IMR-90 (cell line): Measurements from ENCODE around the gene TUFM. TPM values are rescaled to one million over a fixed set of nuclear protein-coding genes. Genes with fewer than 3 reads are reported as not detected.

Experiments used
- ATAC-seq: fragments of 200-7000 bp; cut with Tn5 transposase; 2 replicates; pipeline ENCODE4 v1.9.1; 2020; ENCODE audit warnings: low read depth, mild to moderate bottlenecking, moderate library complexity
- BruUV-seq: library from RNA; stranded (reverse); fragments of 400-500 nt; replicated peaks from 2 replicates; lab custom pipeline; 2021; lab: Mats Ljungman, UMichigan
- CTCF ChIA-PET: fragments of 300-600 bp; formaldehyde crosslinking; extraction: SDS; loops from one replicate; lab custom pipeline; 2021; ENCODE audit warnings: antibody characterized with exemption; lab: Yijun Ruan, JAX
- POLR2A ChIA-PET: fragments of 300-600 bp; sonication (Branson Sonifier 250); formaldehyde crosslinking; loops from one replicate; lab custom pipeline; 2022; ENCODE audit warnings: antibody characterized with exemption; ENCODE audit not compliant: unreplicated experiment; lab: Charles Lee
- DNase-seq: peaks from one replicate; pipeline ENCODE4 v3.0.0; 2013
- H2AFZ ChIP-seq: replicated peaks from 2 replicates; pipeline ENCODE3; 2013; ENCODE audit warnings: low read length, mild to moderate bottlenecking; ENCODE audit not compliant: poor library complexity
- H2AK5ac ChIP-seq: 2 replicates; pipeline ENCODE4 v1.6.1; 2013; ENCODE audit warnings: low read depth, low read length, inconsistent platforms
- H2AK9ac ChIP-seq: replicated peaks from 2 replicates; pipeline ENCODE3; 2013; ENCODE audit warnings: mild to moderate bottlenecking, low read depth, low read length, moderate library complexity; ENCODE audit not compliant: poor library complexity
- H2BK120ac ChIP-seq: 2 replicates; pipeline ENCODE4 v1.6.1; 2013; ENCODE audit warnings: low read depth, low read length, inconsistent platforms
- H2BK15ac ChIP-seq: 3 replicates; pipeline ENCODE4 v1.6.1; 2013; ENCODE audit warnings: low read depth, low read length, inconsistent platforms
- H2BK20ac ChIP-seq: 2 replicates; pipeline ENCODE4 v1.6.1; 2013; ENCODE audit warnings: low read depth, mild to moderate bottlenecking, inconsistent platforms, low read length, moderate library complexity
- H2BK5ac ChIP-seq: 2 replicates; pipeline ENCODE4 v1.6.1; 2013; ENCODE audit warnings: mild to moderate bottlenecking, low read depth, low read length, inconsistent platforms; ENCODE audit not compliant: poor library complexity, severe bottlenecking
- H3K14ac ChIP-seq: replicated peaks from 2 replicates; pipeline ENCODE4 v1.6.1; 2013; ENCODE audit warnings: low read depth, low read length, inconsistent platforms
- H3K18ac ChIP-seq: 2 replicates; pipeline ENCODE4 v1.6.1; 2013; ENCODE audit warnings: low read depth, low read length, control low read depth
- H3K23ac ChIP-seq: 2 replicates; pipeline ENCODE4 v1.6.1; 2013; ENCODE audit warnings: low read depth, low read length, inconsistent platforms
- H3K27ac ChIP-seq: 2 replicates; pipeline ENCODE4 v1.5.1; 2013; ENCODE audit warnings: mild to moderate bottlenecking, control low read depth, low read length; ENCODE audit not compliant: insufficient read depth
- H3K27me3 ChIP-seq: 2 replicates; pipeline ENCODE4 v1.6.1; 2013; ENCODE audit warnings: low read length; ENCODE audit not compliant: control insufficient read depth, insufficient read depth
- H3K36me3 ChIP-seq: 2 replicates; pipeline ENCODE4 v1.6.1; 2013; ENCODE audit warnings: low read length, mixed read lengths; ENCODE audit not compliant: control insufficient read depth, insufficient read depth
- H3K4ac ChIP-seq: 2 replicates; pipeline ENCODE4 v1.6.1; 2013; ENCODE audit warnings: low read depth, low read length, inconsistent platforms
- H3K4me1 ChIP-seq: 2 replicates; pipeline ENCODE4 v1.6.1; 2013; ENCODE audit warnings: low read length, mixed read lengths; ENCODE audit not compliant: control insufficient read depth, insufficient read depth
- H3K4me2 ChIP-seq: 2 replicates; pipeline ENCODE4 v1.6.1; 2013; ENCODE audit warnings: low read depth, mild to moderate bottlenecking, control low read depth, low read length, moderate library complexity
- H3K4me3 ChIP-seq: 2 replicates; pipeline ENCODE4 v1.5.1; 2013; ENCODE audit warnings: low read depth, mild to moderate bottlenecking, control low read depth, low read length, moderate library complexity; ENCODE audit not compliant: insufficient read depth
- H3K56ac ChIP-seq: 2 replicates; pipeline ENCODE4 v1.6.1; 2013; ENCODE audit warnings: low read length, inconsistent platforms; ENCODE audit not compliant: insufficient read depth; ENCODE audit errors: extremely low read depth
- H3K79me1 ChIP-seq, 2 experiments: 2 replicates each; pipeline ENCODE4 v1.6.1; 2013; ENCODE audit warnings: low read length in 2 of 2, inconsistent platforms in 1 of 2, low read depth in 1 of 2
- H3K9ac ChIP-seq: 2 replicates; pipeline ENCODE4 v1.6.1; 2013; ENCODE audit warnings: low read depth, low read length, control low read depth
- H3K9me1 ChIP-seq: 2 replicates; pipeline ENCODE4 v1.6.1; 2013; ENCODE audit warnings: low read length, inconsistent platforms; ENCODE audit not compliant: insufficient read depth
- H3K9me3 ChIP-seq: 2 replicates; pipeline ENCODE4 v1.6.1; 2013; ENCODE audit warnings: low read length; ENCODE audit not compliant: control insufficient read depth, insufficient read depth
- H4K20me1 ChIP-seq: 2 replicates; pipeline ENCODE4 v1.6.1; 2013; ENCODE audit warnings: low read length, inconsistent platforms; ENCODE audit not compliant: insufficient read depth
- H4K5ac ChIP-seq: 2 replicates; pipeline ENCODE4 v1.6.1; 2013; ENCODE audit warnings: mild to moderate bottlenecking, low read depth, low read length, control low read depth
- H4K8ac ChIP-seq, 2 experiments: 2 replicates each; pipeline ENCODE4 v1.6.1; 2013; ENCODE audit warnings: low read depth in 2 of 2, low read length in 2 of 2, control low read depth in 1 of 2, inconsistent platforms in 1 of 2
- H4K91ac ChIP-seq: 2 replicates; pipeline ENCODE4 v1.6.1; 2013; ENCODE audit warnings: low read depth, low read length, inconsistent platforms; ENCODE audit not compliant: insufficient read depth
- BHLHE40 ChIP-seq: fragments of 150-350 bp; IDR thresholded peaks from 2 replicates; pipeline ENCODE4 v1.6.1; 2016; ENCODE audit warnings: mild to moderate bottlenecking, low read depth, low read length
- CHD1 ChIP-seq: IDR thresholded peaks from 2 replicates; pipeline ENCODE4 v1.6.1; 2012; ENCODE audit warnings: low read depth, low read length, improper control_type of control experiment
- FOS ChIP-seq: fragments of 150-350 bp; IDR thresholded peaks from 2 replicates; pipeline ENCODE4 v1.6.1; 2016; ENCODE audit warnings: low read depth, low read length
- MAFK ChIP-seq: IDR thresholded peaks from 2 replicates; pipeline ENCODE4 v1.6.1; 2012; ENCODE audit warnings: low read depth, low read length, improper control_type of control experiment
- MAZ ChIP-seq: IDR thresholded peaks from 2 replicates; pipeline ENCODE4 v1.6.1; 2012; ENCODE audit warnings: low read depth, mild to moderate bottlenecking, low read length, improper control_type of control experiment, moderate library complexity, borderline replicate concordance
- MXI1 ChIP-seq: IDR thresholded peaks from 2 replicates; pipeline ENCODE4 v1.6.1; 2012; ENCODE audit warnings: low read depth, mild to moderate bottlenecking, low read length, moderate library complexity, borderline replicate concordance
- NFE2L2 ChIP-seq: fragments of 150-350 bp; IDR thresholded peaks from 2 replicates; pipeline ENCODE4 v1.6.1; 2016; ENCODE audit warnings: low read depth, mild to moderate bottlenecking, low read length
- RFX5 ChIP-seq: IDR thresholded peaks from 2 replicates; pipeline ENCODE4 v1.8.0; 2012; ENCODE audit warnings: low read depth, mild to moderate bottlenecking, low read length, moderate library complexity
- SMC3 ChIP-seq: fragments of 150-350 bp; IDR thresholded peaks from 2 replicates; pipeline ENCODE4 v1.6.1; 2016; ENCODE audit warnings: low read depth, mild to moderate bottlenecking, antibody characterized with exemption, low read length, moderate library complexity
- WGBS, 2 experiments: methylation state at CpG; one replicate each; pipeline versions ENCODE4 v1.1.5 to v1.1.7; 2013; ENCODE audit warnings: missing lambda C conversion rate in 2 of 2; ENCODE audit not compliant: insufficient read length in 1 of 2; ENCODE audit errors: extremely low coverage in 2 of 2; 5-methylcytosine and 5-hydroxymethylcytosine counted together
- dilution Hi-C: fragments of 300-500 bp; cut with HindIII; formaldehyde crosslinking; loops from one replicate; pipeline ENCODE4 v1.14.3; 2018; ENCODE audit warnings: low sequenced_read_pairs; ENCODE audit not compliant: unreplicated experiment
- in situ Hi-C: fragments of 300-500 bp; cut with MboI; formaldehyde crosslinking; loops from 3 replicates; pipeline ENCODE4 v1.14.3; 2019; ENCODE audit warnings: low sequenced_read_pairs, inconsistent platforms, mixed read lengths
- intact Hi-C: fragments of 100-400 bp; cut with micrococcal nuclease; formaldehyde crosslinking; loops from 2 replicates; pipeline ENCODE4 v1.10.0; 2022
- polyA plus RNA-seq, 3 experiments: library from polyadenylated mRNA; depleted of rRNA; stranded (reverse); fragments of >200 nt; gene quantifications; 2 replicates each; pipeline ENCODE4 v1.2.3, GENCODE V29; 2012; ENCODE audit warnings: low replicate concordance in 1 of 3
- total RNA-seq: library from RNA; depleted of rRNA; stranded (reverse); fragments of >200 nt; gene quantifications from 2 replicates; pipeline ENCODE4 v1.2.3, GENCODE V29; 2012
- TF ChIP-seq, protein P1 (sequence below): fragments of 150-350 bp; IDR thresholded peaks from 2 replicates; pipeline ENCODE4 v1.6.1; 2016; ENCODE audit warnings: low read depth, mild to moderate bottlenecking, low read length, moderate library complexity, borderline replicate concordance
- TF ChIP-seq, protein P2 (sequence below): conservative IDR thresholded peaks from 2 replicates; pipeline ENCODE4 v1.5.1; 2012; ENCODE audit warnings: mild to moderate bottlenecking, low read depth, low read length, improper control_type of control experiment
- TF ChIP-seq, protein P3 (sequence below): fragments of 150-350 bp; IDR thresholded peaks from 2 replicates; pipeline ENCODE4 v1.6.1; 2017; ENCODE audit warnings: mild to moderate bottlenecking, antibody characterized with exemption, low read length, low read depth

Gene TUFM
- total and polyA plus RNA-seq, 2 of the 4 experiments (the other 2 are of a cell fraction), result 80.3 to 126 TPM

DNA sequence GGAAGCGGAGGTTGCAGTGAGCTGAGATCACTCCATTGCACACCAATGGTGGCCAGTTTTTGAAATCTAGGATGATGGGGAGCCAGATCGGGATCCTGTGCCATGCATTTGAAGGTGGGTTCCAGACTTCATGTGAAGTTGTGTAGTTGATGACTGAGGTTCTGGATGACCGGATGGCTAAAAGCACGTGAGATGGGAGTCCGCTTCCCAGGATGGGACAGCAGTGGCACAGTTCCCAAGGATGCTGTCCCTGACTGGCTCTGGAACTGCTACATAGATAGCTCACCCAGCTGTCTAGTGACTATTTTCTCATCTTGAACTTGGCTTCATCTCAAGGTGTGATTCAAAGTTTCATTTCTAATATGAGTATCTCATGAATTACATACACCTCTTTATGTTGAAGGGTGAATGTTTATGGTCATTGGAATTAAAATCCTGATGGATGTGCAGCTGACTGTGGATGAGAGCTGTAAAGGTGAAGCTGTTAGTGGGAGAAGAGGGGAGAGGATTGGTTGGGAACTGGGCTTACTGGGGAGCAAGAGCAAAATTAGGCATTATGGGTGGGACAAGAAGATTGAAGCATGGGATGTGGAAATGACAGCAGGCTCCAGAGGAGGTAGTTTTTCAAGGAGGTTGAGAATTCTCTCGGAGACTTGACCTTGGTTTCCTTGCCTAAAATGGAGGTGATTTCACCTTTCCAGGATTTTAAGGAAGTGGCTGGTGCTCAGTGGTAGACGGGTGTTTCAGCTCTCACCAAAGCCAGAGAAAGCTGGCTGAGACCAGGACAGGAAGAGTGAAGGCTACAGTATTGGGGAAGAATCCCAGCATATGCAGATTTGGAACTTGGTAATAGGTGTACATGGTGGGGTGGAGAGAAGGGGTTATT lies 8.2 kb downstream of the TUFM start:
- intact Hi-C loops, result no loop called here
- no peak for DNase-seq

More for the DNA sequence above, 8.2 kb downstream of the TUFM start:
- Histone ChIP-seq H3K18ac (no peak overlapping the region), H2BK20ac (no peak overlapping the region), H3K9me3 (no peaks in the 10 kb centered on the region), H3K9me1 (no peaks in the 10 kb centered on the region), H3K23ac (no peak overlapping the region), H3K9ac (no peak overlapping the region), H3K79me1 (peaks cover 7 to 21% of the 10 kb centered on the region in 2 experiments), H3K4ac (no peak overlapping the region), H3K56ac (no peak overlapping the region), H3K27ac (no peak overlapping the region), H3K4me2 (no peak overlapping the region), H4K8ac (no peak overlapping the region), H2AK9ac (no peak overlapping the region), H3K27me3 (no peaks in the 10 kb centered on the region), H2BK15ac (no peak overlapping the region), H4K20me1 (peaks cover 26% of the 10 kb centered on the region; the same call in 1 of the 2 replicates), H4K5ac (no peak overlapping the region), H4K91ac (no peak overlapping the region), H3K14ac (no peak overlapping the region), H2BK120ac (no peak overlapping the region), H3K4me1 (no peaks in the 10 kb centered on the region), H2BK5ac (no peak overlapping the region), H2AFZ (no peak overlapping the region), H2AK5ac (no peak overlapping the region), H3K4me3 (no peak overlapping the region), H3K36me3 (peaks cover 66% of the 10 kb centered on the region)
- no peak for TF ChIP-seq SMC3
- TF ChIP-seq MAFK, result no peak
- no peak for TF ChIP-seq BHLHE40
- TF ChIP-seq MAZ, result no peak
- TF ChIP-seq MXI1, result no peak
- TF ChIP-seq NFE2L2, result no peak
- TF ChIP-seq, protein P1, sequence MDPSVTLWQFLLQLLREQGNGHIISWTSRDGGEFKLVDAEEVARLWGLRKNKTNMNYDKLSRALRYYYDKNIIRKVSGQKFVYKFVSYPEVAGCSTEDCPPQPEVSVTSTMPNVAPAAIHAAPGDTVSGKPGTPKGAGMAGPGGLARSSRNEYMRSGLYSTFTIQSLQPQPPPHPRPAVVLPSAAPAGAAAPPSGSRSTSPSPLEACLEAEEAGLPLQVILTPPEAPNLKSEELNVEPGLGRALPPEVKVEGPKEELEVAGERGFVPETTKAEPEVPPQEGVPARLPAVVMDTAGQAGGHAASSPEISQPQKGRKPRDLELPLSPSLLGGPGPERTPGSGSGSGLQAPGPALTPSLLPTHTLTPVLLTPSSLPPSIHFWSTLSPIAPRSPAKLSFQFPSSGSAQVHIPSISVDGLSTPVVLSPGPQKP, result no peak
- no peak for TF ChIP-seq CHD1
- TF ChIP-seq, protein P2, sequence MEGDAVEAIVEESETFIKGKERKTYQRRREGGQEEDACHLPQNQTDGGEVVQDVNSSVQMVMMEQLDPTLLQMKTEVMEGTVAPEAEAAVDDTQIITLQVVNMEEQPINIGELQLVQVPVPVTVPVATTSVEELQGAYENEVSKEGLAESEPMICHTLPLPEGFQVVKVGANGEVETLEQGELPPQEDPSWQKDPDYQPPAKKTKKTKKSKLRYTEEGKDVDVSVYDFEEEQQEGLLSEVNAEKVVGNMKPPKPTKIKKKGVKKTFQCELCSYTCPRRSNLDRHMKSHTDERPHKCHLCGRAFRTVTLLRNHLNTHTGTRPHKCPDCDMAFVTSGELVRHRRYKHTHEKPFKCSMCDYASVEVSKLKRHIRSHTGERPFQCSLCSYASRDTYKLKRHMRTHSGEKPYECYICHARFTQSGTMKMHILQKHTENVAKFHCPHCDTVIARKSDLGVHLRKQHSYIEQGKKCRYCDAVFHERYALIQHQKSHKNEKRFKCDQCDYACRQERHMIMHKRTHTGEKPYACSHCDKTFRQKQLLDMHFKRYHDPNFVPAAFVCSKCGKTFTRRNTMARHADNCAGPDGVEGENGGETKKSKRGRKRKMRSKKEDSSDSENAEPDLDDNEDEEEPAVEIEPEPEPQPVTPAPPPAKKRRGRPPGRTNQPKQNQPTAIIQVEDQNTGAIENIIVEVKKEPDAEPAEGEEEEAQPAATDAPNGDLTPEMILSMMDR, result no peak
- TF ChIP-seq RFX5, result no peak
- TF ChIP-seq, protein P3, sequence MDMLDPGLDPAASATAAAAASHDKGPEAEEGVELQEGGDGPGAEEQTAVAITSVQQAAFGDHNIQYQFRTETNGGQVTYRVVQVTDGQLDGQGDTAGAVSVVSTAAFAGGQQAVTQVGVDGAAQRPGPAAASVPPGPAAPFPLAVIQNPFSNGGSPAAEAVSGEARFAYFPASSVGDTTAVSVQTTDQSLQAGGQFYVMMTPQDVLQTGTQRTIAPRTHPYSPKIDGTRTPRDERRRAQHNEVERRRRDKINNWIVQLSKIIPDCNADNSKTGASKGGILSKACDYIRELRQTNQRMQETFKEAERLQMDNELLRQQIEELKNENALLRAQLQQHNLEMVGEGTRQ, result no peak
- TF ChIP-seq FOS, result no peak
- POLR2A ChIA-PET, result no interaction called here
- WGBS, 2 experiments, result 100% methylated on average over 2 of the region's 7 CpGs; no CpG with 5 or more reads in 1 of the 2 experiments
- dilution Hi-C loops (no loop called here), in situ Hi-C loops (no loop called here)
- ATAC-seq, result no peak
- CTCF ChIA-PET, result no interaction called here
- no TSS peak for BruUV-seq
